Measurements from ENCODE around the gene NPTX2.

NPTX2 gene

GRCh38 chr7:98655611-98656010 is 38.5 kb downstream of the NPTX2 start:
- DNase-seq = no peak

DNA sequence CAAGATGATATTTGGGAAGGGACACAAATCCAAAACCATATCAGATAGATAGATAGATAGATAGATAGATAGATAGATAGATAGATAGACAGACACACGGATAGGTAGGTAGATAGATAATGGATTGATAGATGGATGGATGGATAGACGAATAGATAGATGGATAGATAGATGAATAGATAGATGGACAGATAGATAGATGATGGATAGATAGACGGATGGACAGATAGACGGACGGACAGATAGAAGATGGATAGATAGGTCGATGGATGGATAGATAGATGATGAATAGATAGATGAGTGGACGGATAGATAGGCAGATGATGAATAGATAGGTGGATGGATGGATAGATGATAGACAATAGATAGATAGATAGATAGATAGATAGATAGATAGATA is 39.8 kb downstream of the NPTX2 start:
- DNase-seq = no peak

- no peak for DNase-seq
These were observed 40.7 kb downstream of the NPTX2 start for GRCh38 chr7:98657736-98658135.

- no peak for DNase-seq
These were observed 42.7 kb downstream of the NPTX2 start for GRCh38 chr7:98659756-98660155.

DNA sequence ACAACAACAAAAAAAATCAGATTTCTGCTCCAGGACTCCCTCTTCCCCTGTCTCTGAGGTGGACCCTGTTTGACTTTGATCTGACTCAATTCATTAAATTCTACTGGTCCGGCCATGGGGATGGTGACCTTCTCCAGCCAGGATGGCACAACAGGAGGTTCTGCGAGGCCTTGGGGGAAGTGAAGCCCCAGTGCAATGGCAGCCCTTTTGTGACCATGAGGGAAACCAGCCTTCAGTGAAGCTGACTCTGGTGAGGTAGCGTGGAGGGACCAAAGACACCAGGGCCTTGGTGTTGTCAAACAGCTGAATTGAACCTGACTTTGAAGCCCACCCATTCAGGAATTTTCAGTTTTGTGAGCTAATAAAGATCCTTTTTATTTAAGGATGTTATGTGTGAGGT is 44.5 kb downstream of the NPTX2 start:
- no peak for DNase-seq

DNA sequence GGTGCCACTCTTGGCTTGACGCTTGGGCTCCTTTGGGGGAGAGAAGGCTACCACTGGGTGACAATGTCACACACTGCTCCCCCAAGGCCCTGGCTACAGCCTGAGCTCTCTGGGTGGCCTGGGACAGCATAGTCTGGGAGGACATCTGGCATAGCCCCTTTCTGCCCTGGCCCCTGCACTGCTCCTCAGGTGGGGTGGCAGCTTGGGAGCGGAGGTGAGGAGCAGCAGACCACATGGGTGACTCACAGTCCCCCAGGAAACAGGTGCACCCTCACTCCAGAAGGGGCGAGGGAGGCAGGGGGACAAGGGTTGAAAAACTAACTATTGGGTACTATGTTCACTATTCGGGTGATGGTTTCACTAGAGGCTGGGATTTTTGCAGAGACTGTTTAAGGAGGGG is 45.2 kb downstream of the NPTX2 start:
- DNase-seq = no peak

GRCh38 chr7:98664882-98665281 is 47.8 kb downstream of the NPTX2 start:
- no peak for DNase-seq

- peak; percentile 28 for DNase-seq
These were observed 51.2 kb downstream of the NPTX2 start for GRCh38 chr7:98668255-98668654.

DNA sequence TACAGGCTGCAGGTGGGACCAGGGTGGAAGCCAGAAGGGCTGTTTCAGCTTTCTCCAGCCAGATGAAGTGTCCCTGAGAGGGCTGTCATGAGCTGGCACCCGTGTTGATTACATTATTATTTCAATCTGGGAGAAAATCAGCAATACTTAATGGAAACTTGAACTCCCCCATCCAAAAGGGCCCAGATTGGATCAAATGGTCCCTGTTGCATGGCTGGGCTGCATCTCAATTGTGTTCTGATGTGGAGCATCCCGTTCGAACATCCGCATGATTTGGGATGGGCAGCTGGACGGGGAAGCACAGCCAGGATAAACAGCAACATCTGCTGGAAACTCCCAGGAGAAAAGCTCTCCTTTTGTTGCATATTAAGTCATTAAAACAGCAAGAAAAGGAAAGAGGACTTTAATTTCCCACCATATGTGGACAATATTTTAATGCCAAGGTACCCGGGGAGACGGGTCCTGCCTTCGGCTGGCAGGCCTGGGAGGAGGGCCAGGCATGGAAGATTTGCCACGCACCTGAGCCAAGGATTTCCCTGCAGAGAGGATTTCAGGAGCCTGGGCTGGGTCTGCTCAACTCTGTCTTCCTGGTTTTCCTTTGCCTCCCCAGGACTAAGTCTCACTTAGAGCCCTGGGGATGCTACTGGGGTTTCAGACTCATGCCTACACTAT is 52.4 kb downstream of the NPTX2 start:
- peak; percentile 90 for DNase-seq

- no peak for DNase-seq
These were observed 53.1 kb downstream of the NPTX2 start for GRCh38 chr7:98670186-98670585.

- DNase-seq = no peak
These were observed 54.7 kb downstream of the NPTX2 start for GRCh38 chr7:98671733-98672331.

DNA sequence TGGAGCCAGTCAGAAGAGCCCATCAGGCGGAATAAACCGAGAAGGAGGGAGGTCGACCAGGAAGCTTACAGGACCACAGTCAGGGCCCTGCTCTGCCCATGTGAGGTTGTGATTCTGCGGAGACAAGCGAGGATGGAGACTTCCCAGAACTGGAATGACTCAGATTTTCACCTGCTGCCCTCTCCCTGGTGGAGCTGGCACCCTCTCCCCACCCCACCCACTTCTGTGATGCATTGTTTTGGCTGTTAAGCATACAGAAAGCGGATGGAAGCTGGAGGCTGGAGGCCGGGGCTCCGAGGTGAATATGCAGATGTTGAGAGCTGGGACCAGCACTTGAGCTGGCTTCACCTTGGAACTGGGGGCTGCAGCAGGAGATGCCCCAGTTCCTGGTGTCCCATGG is 57.4 kb downstream of the NPTX2 start:
- peak; percentile 9 for DNase-seq

- no peak for DNase-seq
These were observed 57.8 kb downstream of the NPTX2 start for GRCh38 chr7:98674881-98675280.

- DNase-seq = no peak
These were observed 61.1 kb downstream of the NPTX2 start for GRCh38 chr7:98678215-98678614.
